HT1080 (cell line): Measurements from ENCODE around the gene SLC25A34. TPM values are rescaled to one million over a fixed set of nuclear protein-coding genes. Genes with fewer than 3 reads are reported as not detected.

Experiments
- DNase-seq: peaks from one replicate; pipeline ENCODE4 v3.0.0-alpha.2; 2015; ENCODE audit warnings: low read depth
- total RNA-seq: library from RNA; depleted of rRNA; stranded (reverse); fragments of >200 nt; shearing (Covaris generic); gene quantifications from 2 replicates; pipeline ENCODE4 v1.2.3, GENCODE V29; 2014

SLC25A34 gene
- total RNA-seq, 1 experiment from 2014 or later: 0.16 TPM

- no peak for DNase-seq
Observed at GRCh38 chr1:15714406-15715136, 21.5 kb upstream of the SLC25A34 start.

GRCh38 chr1:15717418-15718125 lies 18.5 kb upstream of the SLC25A34 start:
- DNase-seq: no peak

GRCh38 chr1:15718199-15718601 lies 17.9 kb upstream of the SLC25A34 start:
- DNase-seq: no peak

DNA sequence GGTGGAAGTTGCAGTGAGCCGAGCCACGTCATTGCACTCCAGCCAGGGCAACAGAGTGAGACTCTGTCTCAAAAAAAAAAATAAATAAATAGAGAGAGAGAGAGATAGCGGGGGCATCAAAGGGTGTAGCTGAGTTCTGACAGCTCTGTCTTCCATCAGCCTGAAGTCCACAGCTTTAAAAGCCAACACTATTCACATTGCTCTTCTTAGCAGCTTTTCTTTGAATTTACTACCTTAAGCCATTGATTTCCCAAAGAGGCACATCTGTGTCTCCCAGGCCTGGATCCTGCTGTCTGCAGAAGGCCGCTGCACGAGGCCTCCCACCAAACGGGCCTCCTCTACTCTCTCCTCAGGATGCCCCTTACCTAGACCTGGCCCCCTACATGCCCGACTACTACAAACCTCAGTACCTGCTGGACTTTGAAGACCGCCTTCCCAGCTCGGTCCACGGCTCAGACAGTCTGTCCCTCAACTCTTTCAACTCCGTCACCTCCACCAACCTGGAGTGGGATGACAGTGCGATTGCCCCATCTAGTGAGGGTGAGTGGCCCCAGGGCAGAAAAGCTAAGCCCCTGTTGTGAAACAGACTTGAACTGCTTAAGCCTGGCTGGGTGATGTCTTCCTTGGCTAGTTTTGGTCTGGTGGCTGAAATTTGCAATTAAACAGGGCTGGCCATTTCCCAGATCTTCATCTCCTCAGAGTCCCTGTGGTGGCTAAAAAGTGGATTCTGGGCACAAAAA lies 16.5 kb upstream of the SLC25A34 start:
- DNase-seq: no peak

GRCh38 chr1:15720861-15721260 lies 15.2 kb upstream of the SLC25A34 start:
- DNase-seq: no peak

GRCh38 chr1:15722411-15722810 lies 13.6 kb upstream of the SLC25A34 start:
- no peak for DNase-seq

- DNase-seq: no peak
Observed at GRCh38 chr1:15722836-15723532, 13.1 kb upstream of the SLC25A34 start.

GRCh38 chr1:15723631-15724246 lies 12.3 kb upstream of the SLC25A34 start:
- no peak for DNase-seq

DNA sequence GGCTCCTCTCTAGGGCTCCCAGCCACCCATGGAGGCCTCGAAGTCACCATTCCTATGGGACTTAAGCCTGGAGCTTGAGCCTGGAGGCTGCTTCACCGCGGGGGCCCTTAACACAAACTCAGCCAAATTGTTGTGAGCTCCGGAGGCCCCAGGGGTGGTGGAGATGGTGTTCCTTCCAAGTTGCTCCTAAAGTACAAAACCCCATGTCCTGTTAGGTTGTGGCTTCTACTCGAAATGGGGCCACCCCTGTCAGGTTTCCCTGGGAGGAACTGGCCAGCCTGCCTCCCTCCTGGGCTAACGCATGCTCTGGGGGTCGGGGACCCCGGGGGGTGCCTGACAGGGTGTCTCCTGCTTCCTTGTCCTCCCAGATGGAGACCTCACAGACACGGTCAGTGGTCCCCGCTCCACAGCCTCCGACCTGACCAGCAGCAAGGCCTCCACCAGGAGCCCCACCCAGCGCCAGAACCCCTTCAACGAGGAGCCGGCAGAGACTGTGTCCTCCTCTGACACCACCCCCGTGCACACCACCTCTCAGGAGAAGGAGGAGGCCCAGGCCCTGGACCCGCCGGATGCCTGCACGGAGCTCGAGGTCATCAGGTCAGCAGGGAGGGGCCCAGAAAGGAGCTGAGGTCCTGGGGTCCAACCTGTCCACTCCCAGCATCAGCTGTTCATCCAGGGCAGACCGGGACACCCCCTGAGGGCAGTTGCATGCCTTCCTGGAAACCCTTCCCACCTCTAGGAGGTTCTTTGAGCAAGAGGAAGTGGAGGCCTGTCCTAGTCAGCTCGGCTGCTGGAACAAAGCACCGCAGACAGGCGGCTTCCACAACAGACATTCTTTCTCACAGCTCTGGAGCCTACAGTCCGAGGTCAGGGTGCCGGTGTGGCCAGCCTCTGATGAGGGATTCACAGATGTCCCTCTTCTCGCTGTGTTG lies 10.8 kb upstream of the SLC25A34 start:
- DNase-seq: no peak

DNA sequence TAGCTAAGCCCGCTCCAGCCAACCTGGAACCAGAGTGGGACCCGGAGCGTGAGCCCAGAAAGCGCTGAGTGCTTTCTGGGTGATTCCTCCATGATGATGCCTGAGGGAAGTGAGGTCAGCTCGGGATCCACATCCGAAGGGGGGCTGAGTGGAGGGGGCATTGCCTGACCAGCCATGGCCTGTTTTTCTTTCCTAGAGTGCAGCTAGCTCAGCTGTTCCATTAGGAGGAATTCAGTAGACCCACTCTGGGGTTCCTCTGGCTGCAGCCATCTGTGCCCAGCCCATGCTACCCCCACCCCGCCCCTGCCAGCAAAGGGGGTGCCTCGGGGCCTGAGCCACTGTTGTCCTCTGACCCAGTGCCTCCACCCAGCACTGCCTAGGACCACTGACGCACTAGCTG lies 9.6 kb upstream of the SLC25A34 start:
- DNase-seq: no peak

DNA sequence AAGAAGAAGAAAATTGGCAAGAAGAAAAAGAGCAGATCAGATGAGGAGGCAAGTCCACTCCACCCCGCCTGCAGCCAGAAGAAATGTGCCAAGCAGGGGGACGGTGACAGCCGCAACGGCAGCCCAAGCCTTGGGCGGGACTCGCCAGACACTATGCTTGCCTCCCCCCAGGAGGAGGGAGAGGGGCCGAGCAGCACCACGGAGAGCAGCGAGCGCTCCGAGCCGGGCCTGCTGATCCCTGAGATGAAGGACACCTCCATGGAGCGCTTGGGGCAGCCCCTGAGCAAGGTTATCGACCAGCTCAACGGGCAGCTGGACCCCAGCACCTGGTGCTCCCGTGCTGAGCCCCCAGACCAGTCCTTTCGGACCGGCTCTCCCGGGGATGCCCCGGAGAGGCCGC lies 9.0 kb upstream of the SLC25A34 start:
- no peak for DNase-seq

GRCh38 chr1:15727424-15727823 lies 8.6 kb upstream of the SLC25A34 start:
- DNase-seq: no peak

DNA sequence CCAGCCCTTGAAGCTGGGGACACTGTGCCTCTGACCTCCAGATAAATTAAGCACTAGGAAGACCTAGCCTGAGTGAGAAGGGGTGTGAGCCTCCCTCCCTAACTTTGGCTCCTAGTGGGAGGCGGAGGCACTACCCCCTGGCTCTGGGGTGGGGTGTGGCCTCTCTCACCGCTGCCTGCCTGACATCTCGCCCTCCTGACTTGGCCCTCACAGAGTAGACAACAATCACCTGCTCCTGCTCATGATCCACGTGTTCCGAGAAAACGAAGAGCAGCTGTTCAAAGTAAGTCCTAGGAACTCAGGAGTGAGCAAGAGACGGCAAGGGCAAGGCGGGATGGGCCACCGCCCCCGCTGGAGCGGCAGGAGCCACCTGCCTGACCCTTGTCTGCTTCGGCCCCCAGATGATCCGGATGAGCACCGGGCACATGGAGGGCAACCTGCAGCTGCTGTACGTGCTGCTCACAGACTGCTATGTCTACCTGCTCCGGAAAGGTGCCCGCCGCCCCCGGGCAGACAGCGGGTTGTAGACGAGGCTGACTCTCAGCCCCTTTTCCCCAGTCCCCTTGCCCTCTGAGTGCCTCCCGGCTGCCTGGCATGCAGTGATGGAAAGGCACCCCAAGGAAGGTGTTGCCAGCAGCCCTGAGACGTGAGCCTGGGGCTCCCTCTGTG lies 8.1 kb upstream of the SLC25A34 start:
- no peak for DNase-seq

GRCh38 chr1:15728937-15729657 lies 7.0 kb upstream of the SLC25A34 start:
- no peak for DNase-seq

- DNase-seq: no peak
Observed at GRCh38 chr1:15730423-15730822, 5.6 kb upstream of the SLC25A34 start.

DNA sequence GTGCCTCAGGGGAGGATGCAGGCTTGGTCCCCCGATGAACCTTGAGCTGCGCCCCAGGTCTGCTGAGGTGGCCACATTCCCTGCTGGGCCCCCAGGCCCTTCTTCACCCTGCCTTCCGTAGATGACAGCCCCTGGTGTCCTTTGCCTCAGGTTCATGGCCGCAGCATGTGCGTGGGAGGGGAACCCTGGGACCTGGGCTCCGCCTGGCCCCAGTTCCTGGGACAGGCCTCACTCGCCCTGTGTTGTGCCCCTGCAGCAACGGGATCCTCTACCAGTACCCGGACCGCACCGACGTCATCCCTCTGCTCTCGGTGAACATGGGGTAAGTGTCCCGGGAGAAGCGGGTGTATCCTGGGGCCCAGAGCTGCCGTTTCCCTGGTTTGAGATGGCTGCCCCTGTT lies 5.1 kb upstream of the SLC25A34 start:
- no peak for DNase-seq

- DNase-seq: no peak
Observed at GRCh38 chr1:15731735-15732685, 4.0 kb upstream of the SLC25A34 start.

GRCh38 chr1:15732686-15733081 lies 3.4 kb upstream of the SLC25A34 start:
- DNase-seq: no peak
